HepG2 (cell line): ENCODE measurements around the gene CDC37L1. TPM values are rescaled to one million over a fixed set of nuclear protein-coding genes. Genes with fewer than 3 reads are reported as not detected.
A peak's percentile ranks its signal among the peaks of the same experiment; 100 is the strongest.

Experiments used
- ATAC-seq: fragments of 200-7000 bp; cut with Tn5 transposase; 3 replicates; pipeline ENCODE4 v1.9.1; 2020; ENCODE audit warnings: mild to moderate bottlenecking, moderate library complexity
- BruUV-seq: library from RNA; stranded (reverse); fragments of 400-500 nt; replicated peaks from 2 replicates; lab custom pipeline; 2021; lab: Mats Ljungman, UMichigan
- CTCF ChIA-PET: fragments of 300-600 bp; formaldehyde crosslinking; extraction: SDS; loops from one replicate; lab custom pipeline; 2021; ENCODE audit warnings: low total read pairs, inconsistent platforms, low intra/inter-chr PET ratio; lab: Yijun Ruan, JAX
- POLR2A ChIA-PET: fragments of 350-600 bp; sonication (Branson Sonifier 250); formaldehyde crosslinking; loops from one replicate; lab custom pipeline; 2020; ENCODE audit warnings: antibody characterized with exemption, inconsistent platforms; lab: Yijun Ruan, JAX
- DNase-seq: peaks from one replicate; pipeline ENCODE4 v3.0.0-alpha.2; 2015; ENCODE audit warnings: low spot score
- FAIRE-seq: peaks from 3 replicates; lab custom pipeline; 2011; peaks lifted over from hg19 to GRCh38; lab: Jason Lieb, UNC
- H2AFZ ChIP-seq: one replicate; pipeline ENCODE4 v1.6.1; 2011; ENCODE audit warnings: low read length, inconsistent platforms
- H3K27ac ChIP-seq: fragments of 300-600 bp; 3 replicates; pipeline ENCODE4 v1.8.0; 2011; ENCODE audit warnings: mixed run types, mild to moderate bottlenecking, mixed read lengths, low read length, inconsistent platforms; ENCODE audit not compliant: insufficient read depth; ENCODE audit errors: extremely low read length
- H3K27me3 ChIP-seq, 2 experiments: fragments of 200-600 bp in 1 of 2; 2 replicates in 1 of 2; 3 replicates in 1 of 2; pipeline versions ENCODE4 v1.6.0 to v1.8.0; 2011; ENCODE audit warnings: low read length in 2 of 2, mild to moderate bottlenecking in 2 of 2, moderate library complexity in 2 of 2, inconsistent platforms in 1 of 2; ENCODE audit not compliant: insufficient read depth in 2 of 2, control insufficient read depth in 1 of 2
- H3K36me3 ChIP-seq, 2 experiments: fragments of 200-600 bp in 1 of 2; replicated peaks in 1 of 2; 2 replicates in 1 of 2; 3 replicates in 1 of 2; pipeline versions ENCODE4 v1.5.1 to v1.8.0; 2011; ENCODE audit warnings: low read length in 2 of 2, inconsistent platforms in 1 of 2; ENCODE audit not compliant: insufficient read depth in 2 of 2, control insufficient read depth in 1 of 2
- H3K4me1 ChIP-seq: 2 replicates; pipeline ENCODE4 v1.5.1; 2012; ENCODE audit warnings: low read length, inconsistent platforms; ENCODE audit not compliant: insufficient read depth
- H3K4me2 ChIP-seq: 2 replicates; pipeline ENCODE4 v1.6.0; 2011; ENCODE audit warnings: low read depth, low read length, inconsistent platforms
- H3K4me3 ChIP-seq, 3 experiments: fragments of 200-600 bp in 1 of 3; sonication (generic), shearing (Covaris generic) in 1 of 3; replicated peaks in 1 of 3; 2 replicates each; pipeline ENCODE4 v1.5.1; 2011 to 2016; ENCODE audit warnings: low read length in 3 of 3, inconsistent platforms in 2 of 3, low read depth in 2 of 3, mild to moderate bottlenecking in 2 of 3, control low read depth in 1 of 3, mixed read lengths in 1 of 3; ENCODE audit not compliant: insufficient read depth in 1 of 3
- H3K79me2 ChIP-seq: one replicate; pipeline ENCODE4 v1.6.1; 2011; ENCODE audit warnings: low read length, inconsistent platforms; ENCODE audit not compliant: insufficient read depth
- H3K9ac ChIP-seq: 2 replicates; pipeline ENCODE4 v1.6.0; 2011; ENCODE audit warnings: mild to moderate bottlenecking, low read depth, low read length, inconsistent platforms; ENCODE audit not compliant: insufficient read depth
- H3K9me3 ChIP-seq: 2 replicates; pipeline ENCODE4 v1.5.1; 2012; ENCODE audit warnings: mild to moderate bottlenecking, low read length
- H4K20me1 ChIP-seq: 2 replicates; pipeline ENCODE4 v1.6.0; 2011; ENCODE audit warnings: inconsistent platforms, mild to moderate bottlenecking, low read length, moderate library complexity; ENCODE audit not compliant: insufficient read depth
- JUND ChIP-seq: sonication (generic); formaldehyde crosslinking; IDR thresholded peaks from 2 replicates; pipeline ENCODE4 v1.8.0; 2022; ENCODE audit warnings: mild to moderate bottlenecking, missing genetic modification reagents
- PBX2 ChIP-seq: IDR thresholded peaks from 2 replicates; pipeline ENCODE4 v1.6.1; 2016; ENCODE audit warnings: control low read depth
- ZFP36L2 ChIP-seq: sonication (generic); formaldehyde crosslinking; IDR thresholded peaks from 2 replicates; pipeline ENCODE4 v1.4.0; 2020; ENCODE audit warnings: missing genetic modification reagents
- ZNF335 ChIP-seq: sonication (generic); formaldehyde crosslinking; IDR thresholded peaks from 2 replicates; pipeline ENCODE4 v1.4.0; 2020; ENCODE audit warnings: missing genetic modification reagents
- WGBS: methylation state at CpG from one replicate; pipeline ENCODE4 v1.1.6; 2017; ENCODE audit warnings: low lambda C conversion rate; 5-methylcytosine and 5-hydroxymethylcytosine counted together
- in situ Hi-C: cut with HindIII; loops from 2 replicates; pipeline ENCODE4 v1.10.0; 2017; ENCODE audit warnings: low pct_unique_long_range_greater_than_20kb; ENCODE audit not compliant: extremely low pct_ligation_motif_present
- intact Hi-C: fragments of 100-400 bp; cut with micrococcal nuclease; formaldehyde crosslinking; loops from one replicate; pipeline ENCODE4 v1.10.0; 2022; ENCODE audit not compliant: unreplicated experiment
- polyA plus RNA-seq, 8 experiments: library from polyadenylated mRNA; depleted of rRNA in 3 of 8; stranded (reverse) in 7 of 8; unstranded in 1 of 8; fragments of >200 nt; fragmentation: Illumina TruSeq in 4 of 8; extraction: Trizol in 4 of 8; gene quantifications; 2 replicates each; pipeline versions ENCODE4 v1.2.1 to v1.2.3, GENCODE V29; 2011 to 2016; ENCODE audit warnings: low read depth in 4 of 8, missing spikeins in 1 of 8, mixed read lengths in 1 of 8; ENCODE audit not compliant: insufficient read depth in 1 of 8
- total RNA-seq, 5 experiments: library from RNA; depleted of rRNA; stranded (reverse); fragments of >200 nt; fragmentation: Illumina TruSeq; extraction: Trizol; gene quantifications; 2 replicates each; pipeline ENCODE4 v1.2.3, GENCODE V29; 2016; ENCODE audit warnings: low read depth in 1 of 5
- TF ChIP-seq, protein P1 (sequence below): IDR thresholded peaks from 2 replicates; pipeline ENCODE4 v1.4.0; 2020; ENCODE audit warnings: mild to moderate bottlenecking, missing genetic modification reagents

Gene CDC37L1
- total and polyA plus RNA-seq, 2 of the 13 experiments (the other 11 are each of a cell fraction or from before 2014, with no cell fraction given), result 5.5 to 17.0 TPM

GRCh38 chr9:4677392-4677791, 2.0 kb upstream of the CDC37L1 start:
- TF ChIP-seq ZFP36L2 (CRISPR knock-in tag) (no peak), PBX2 (peak; percentile 61), ZNF335 (CRISPR knock-in tag) (no peak), JUND (CRISPR knock-in tag) (no peak)
- TF ChIP-seq, protein P1, sequence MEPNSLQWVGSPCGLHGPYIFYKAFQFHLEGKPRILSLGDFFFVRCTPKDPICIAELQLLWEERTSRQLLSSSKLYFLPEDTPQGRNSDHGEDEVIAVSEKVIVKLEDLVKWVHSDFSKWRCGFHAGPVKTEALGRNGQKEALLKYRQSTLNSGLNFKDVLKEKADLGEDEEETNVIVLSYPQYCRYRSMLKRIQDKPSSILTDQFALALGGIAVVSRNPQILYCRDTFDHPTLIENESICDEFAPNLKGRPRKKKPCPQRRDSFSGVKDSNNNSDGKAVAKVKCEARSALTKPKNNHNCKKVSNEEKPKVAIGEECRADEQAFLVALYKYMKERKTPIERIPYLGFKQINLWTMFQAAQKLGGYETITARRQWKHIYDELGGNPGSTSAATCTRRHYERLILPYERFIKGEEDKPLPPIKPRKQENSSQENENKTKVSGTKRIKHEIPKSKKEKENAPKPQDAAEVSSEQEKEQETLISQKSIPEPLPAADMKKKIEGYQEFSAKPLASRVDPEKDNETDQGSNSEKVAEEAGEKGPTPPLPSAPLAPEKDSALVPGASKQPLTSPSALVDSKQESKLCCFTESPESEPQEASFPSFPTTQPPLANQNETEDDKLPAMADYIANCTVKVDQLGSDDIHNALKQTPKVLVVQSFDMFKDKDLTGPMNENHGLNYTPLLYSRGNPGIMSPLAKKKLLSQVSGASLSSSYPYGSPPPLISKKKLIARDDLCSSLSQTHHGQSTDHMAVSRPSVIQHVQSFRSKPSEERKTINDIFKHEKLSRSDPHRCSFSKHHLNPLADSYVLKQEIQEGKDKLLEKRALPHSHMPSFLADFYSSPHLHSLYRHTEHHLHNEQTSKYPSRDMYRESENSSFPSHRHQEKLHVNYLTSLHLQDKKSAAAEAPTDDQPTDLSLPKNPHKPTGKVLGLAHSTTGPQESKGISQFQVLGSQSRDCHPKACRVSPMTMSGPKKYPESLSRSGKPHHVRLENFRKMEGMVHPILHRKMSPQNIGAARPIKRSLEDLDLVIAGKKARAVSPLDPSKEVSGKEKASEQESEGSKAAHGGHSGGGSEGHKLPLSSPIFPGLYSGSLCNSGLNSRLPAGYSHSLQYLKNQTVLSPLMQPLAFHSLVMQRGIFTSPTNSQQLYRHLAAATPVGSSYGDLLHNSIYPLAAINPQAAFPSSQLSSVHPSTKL, result no peak
- H4K20me1 ChIP-seq, result no peaks in the 10 kb centered on the region
- ATAC-seq (no peak), FAIRE-seq (no peak), DNase-seq (no peak)
- H3K9me3 ChIP-seq, result no peaks in the 10 kb centered on the region
- H3K9ac ChIP-seq, result peak overlapping the region; percentile 96
- no TSS peak for BruUV-seq
- H3K4me2 ChIP-seq, result peak overlapping the region; percentile 93
- no peaks in the 10 kb centered on the region; a peak in 1 of 5 replicates for H3K27me3 ChIP-seq
- CTCF ChIA-PET, result no interaction called here
- H3K4me1 ChIP-seq, result peaks cover 45% of the 10 kb centered on the region
- H3K4me3 ChIP-seq, result no peak overlapping the region
- peak overlapping the region; percentile 99 for H3K27ac ChIP-seq
- no peak overlapping the region for H2AFZ ChIP-seq
- intact Hi-C loops, result loop anchor here (5.0 kb wide), 2 partner anchors 115 to 1150 kb away; partner anchors contain the start of genes RCL1 and RFX3
- H3K79me2 ChIP-seq, result peaks cover 23% of the 10 kb centered on the region
- POLR2A ChIA-PET, result interaction anchor here (0.6 to 2.2 kb wide), 17 partner anchors 12 to 1151 kb away, joined by 3 to 43 read pairs (median 4); partner anchors contain the start of genes AK3, PLPP6, RCL1 and RFX3
- H3K36me3 ChIP-seq, result no peaks in the 10 kb centered on the region
- in situ Hi-C loops, result no loop called here
- whole genome bisulfite sequencing, result 68% methylated on average over 3 of the region's 3 CpGs
